HepG2 (cell line): ENCODE data around the gene RIN3.

Source experiments
- CTCF ChIP-seq: sonication (generic); formaldehyde crosslinking; IDR thresholded peaks from 2 replicates; pipeline ENCODE4 v1.5.0; 2020; ENCODE audit warnings: mild to moderate bottlenecking, missing genetic modification reagents, moderate library complexity
- HOXA3 ChIP-seq: sonication (generic); formaldehyde crosslinking; IDR thresholded peaks from 2 replicates; pipeline ENCODE4 v1.5.0; 2020; ENCODE audit warnings: missing genetic modification reagents
- MYC ChIP-seq: sonication (generic); formaldehyde crosslinking; IDR thresholded peaks from 2 replicates; pipeline ENCODE4 v1.9.0; 2021; ENCODE audit warnings: missing genetic modification reagents, borderline replicate concordance
- ZBTB1 ChIP-seq: sonication (generic); formaldehyde crosslinking; IDR thresholded peaks from 2 replicates; pipeline ENCODE4 v1.4.0; 2020; ENCODE audit warnings: missing genetic modification reagents, borderline replicate concordance
- ZBTB33 ChIP-seq: sonication (generic); formaldehyde crosslinking; IDR thresholded peaks from 2 replicates; pipeline ENCODE4 v1.4.0; 2020; ENCODE audit warnings: missing genetic modification reagents
- ZNF572 ChIP-seq: sonication (generic); formaldehyde crosslinking; IDR thresholded peaks from 2 replicates; pipeline ENCODE4 v1.5.1; 2020; ENCODE audit warnings: mild to moderate bottlenecking, missing genetic modification reagents
- ZNF660 ChIP-seq: sonication (generic); formaldehyde crosslinking; IDR thresholded peaks from 2 replicates; pipeline ENCODE4 v1.5.1; 2020; ENCODE audit warnings: mild to moderate bottlenecking, low read depth, missing genetic modification reagents, borderline replicate concordance
- TF ChIP-seq, protein P1 (sequence below): sonication (generic); formaldehyde crosslinking; IDR thresholded peaks from 2 replicates; pipeline ENCODE4 v1.4.0; 2020; ENCODE audit warnings: low read depth, missing genetic modification reagents
- TF ChIP-seq, protein P2 (sequence below): sonication (generic); formaldehyde crosslinking; IDR thresholded peaks from 2 replicates; pipeline ENCODE4 v1.8.0; 2022; ENCODE audit warnings: mild to moderate bottlenecking, missing genetic modification reagents, moderate library complexity
- TF ChIP-seq, protein P3 (sequence below): sonication (generic); formaldehyde crosslinking; IDR thresholded peaks from 2 replicates; pipeline ENCODE4 v1.5.0; 2020; ENCODE audit warnings: missing genetic modification reagents
- TF ChIP-seq, protein P4 (sequence below): sonication (generic); formaldehyde crosslinking; IDR thresholded peaks from 2 replicates; pipeline ENCODE4 v1.8.1; 2023; ENCODE audit warnings: mild to moderate bottlenecking, missing genetic modification reagents, borderline replicate concordance

GRCh38 chr14:92683041-92683440, 169.5 kb downstream of the RIN3 start:
- TF ChIP-seq MYC (CRISPR knock-in tag) (no peak), CTCF (CRISPR knock-in tag) (no peak), ZNF660 (CRISPR knock-in tag) (no peak), HOXA3 (CRISPR knock-in tag) (no peak), ZBTB33 (CRISPR knock-in tag) (no peak), ZNF572 (no peak), ZBTB1 (CRISPR knock-in tag) (no peak)
- TF ChIP-seq, protein P1, sequence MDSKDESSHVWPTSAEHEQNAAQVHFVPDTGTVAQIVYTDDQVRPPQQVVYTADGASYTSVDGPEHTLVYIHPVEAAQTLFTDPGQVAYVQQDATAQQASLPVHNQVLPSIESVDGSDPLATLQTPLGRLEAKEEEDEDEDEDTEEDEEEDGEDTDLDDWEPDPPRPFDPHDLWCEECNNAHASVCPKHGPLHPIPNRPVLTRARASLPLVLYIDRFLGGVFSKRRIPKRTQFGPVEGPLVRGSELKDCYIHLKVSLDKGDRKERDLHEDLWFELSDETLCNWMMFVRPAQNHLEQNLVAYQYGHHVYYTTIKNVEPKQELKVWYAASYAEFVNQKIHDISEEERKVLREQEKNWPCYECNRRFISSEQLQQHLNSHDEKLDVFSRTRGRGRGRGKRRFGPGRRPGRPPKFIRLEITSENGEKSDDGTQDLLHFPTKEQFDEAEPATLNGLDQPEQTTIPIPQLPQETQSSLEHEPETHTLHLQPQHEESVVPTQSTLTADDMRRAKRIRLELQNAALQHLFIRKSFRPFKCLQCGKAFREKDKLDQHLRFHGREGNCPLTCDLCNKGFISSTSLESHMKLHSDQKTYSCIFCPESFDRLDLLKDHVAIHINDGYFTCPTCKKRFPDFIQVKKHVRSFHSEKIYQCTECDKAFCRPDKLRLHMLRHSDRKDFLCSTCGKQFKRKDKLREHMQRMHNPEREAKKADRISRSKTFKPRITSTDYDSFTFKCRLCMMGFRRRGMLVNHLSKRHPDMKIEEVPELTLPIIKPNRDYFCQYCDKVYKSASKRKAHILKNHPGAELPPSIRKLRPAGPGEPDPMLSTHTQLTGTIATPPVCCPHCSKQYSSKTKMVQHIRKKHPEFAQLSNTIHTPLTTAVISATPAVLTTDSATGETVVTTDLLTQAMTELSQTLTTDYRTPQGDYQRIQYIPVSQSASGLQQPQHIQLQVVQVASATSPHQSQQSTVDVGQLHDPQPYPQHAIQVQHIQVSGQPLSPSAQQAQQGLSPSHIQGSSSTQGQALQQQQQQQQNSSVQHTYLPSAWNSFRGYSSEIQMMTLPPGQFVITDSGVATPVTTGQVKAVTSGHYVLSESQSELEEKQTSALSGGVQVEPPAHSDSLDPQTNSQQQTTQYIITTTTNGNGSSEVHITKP (CRISPR knock-in tag): no peak
- TF ChIP-seq, protein P2, sequence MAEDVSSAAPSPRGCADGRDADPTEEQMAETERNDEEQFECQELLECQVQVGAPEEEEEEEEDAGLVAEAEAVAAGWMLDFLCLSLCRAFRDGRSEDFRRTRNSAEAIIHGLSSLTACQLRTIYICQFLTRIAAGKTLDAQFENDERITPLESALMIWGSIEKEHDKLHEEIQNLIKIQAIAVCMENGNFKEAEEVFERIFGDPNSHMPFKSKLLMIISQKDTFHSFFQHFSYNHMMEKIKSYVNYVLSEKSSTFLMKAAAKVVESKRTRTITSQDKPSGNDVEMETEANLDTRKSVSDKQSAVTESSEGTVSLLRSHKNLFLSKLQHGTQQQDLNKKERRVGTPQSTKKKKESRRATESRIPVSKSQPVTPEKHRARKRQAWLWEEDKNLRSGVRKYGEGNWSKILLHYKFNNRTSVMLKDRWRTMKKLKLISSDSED (CRISPR knock-in tag): no peak
- TF ChIP-seq, protein P3, sequence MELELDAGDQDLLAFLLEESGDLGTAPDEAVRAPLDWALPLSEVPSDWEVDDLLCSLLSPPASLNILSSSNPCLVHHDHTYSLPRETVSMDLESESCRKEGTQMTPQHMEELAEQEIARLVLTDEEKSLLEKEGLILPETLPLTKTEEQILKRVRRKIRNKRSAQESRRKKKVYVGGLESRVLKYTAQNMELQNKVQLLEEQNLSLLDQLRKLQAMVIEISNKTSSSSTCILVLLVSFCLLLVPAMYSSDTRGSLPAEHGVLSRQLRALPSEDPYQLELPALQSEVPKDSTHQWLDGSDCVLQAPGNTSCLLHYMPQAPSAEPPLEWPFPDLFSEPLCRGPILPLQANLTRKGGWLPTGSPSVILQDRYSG: no peak
- TF ChIP-seq, protein P4, sequence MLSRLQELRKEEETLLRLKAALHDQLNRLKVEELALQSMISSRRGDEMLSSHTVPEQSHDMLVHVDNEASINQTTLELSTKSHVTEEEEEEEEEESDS (CRISPR knock-in tag): no peak
